GM23338 (cell line): ENCODE data around the gene UBE2D4.

ENCODE experiments used
- CREB1 ChIP-seq: fragments of 250-450 bp; sonication (Bioruptor Pico); IDR thresholded peaks from 2 replicates; pipeline ENCODE4 v1.5.0; 2020; ENCODE audit warnings: low read depth, mild to moderate bottlenecking, moderate library complexity
- CTCF ChIP-seq, 2 experiments: fragments of 200-600 bp in 1 of 2; sonication (generic) in 1 of 2; conservative IDR thresholded peaks; 2 replicates each; pipeline versions ENCODE4 v1.5.1 to v1.6.1; 2016 to 2017; ENCODE audit warnings: antibody characterized with exemption in 2 of 2, low read depth in 2 of 2, mild to moderate bottlenecking in 2 of 2, moderate library complexity in 1 of 2
- EZH2 ChIP-seq: fragments of 200-600 bp; sonication (generic); IDR thresholded peaks from one replicate; pipeline ENCODE4 v1.8.0; 2017; ENCODE audit warnings: antibody characterized with exemption, mild to moderate bottlenecking, low read depth; ENCODE audit not compliant: unreplicated experiment
- EZH2phosphoT487 ChIP-seq: fragments of 200-600 bp; sonication (generic); IDR thresholded peaks from one replicate; pipeline ENCODE4 v1.8.1; 2018; ENCODE audit warnings: antibody characterized with exemption; ENCODE audit not compliant: unreplicated experiment
- JUNB ChIP-seq: IDR thresholded peaks from one replicate; pipeline ENCODE4 v1.6.1; 2016; ENCODE audit warnings: antibody characterized with exemption; ENCODE audit not compliant: unreplicated experiment
- POLR2AphosphoS5 ChIP-seq: IDR thresholded peaks from 2 replicates; pipeline ENCODE4 v1.6.1; 2016; ENCODE audit warnings: antibody characterized with exemption, low read depth
- REST ChIP-seq: IDR thresholded peaks from one replicate; pipeline ENCODE4 v1.6.1; 2018; ENCODE audit warnings: antibody characterized with exemption; ENCODE audit not compliant: unreplicated experiment
- STAT1 ChIP-seq: IDR thresholded peaks from one replicate; pipeline ENCODE4 v1.6.1; 2016; ENCODE audit warnings: antibody characterized with exemption; ENCODE audit not compliant: unreplicated experiment
- ZNF114 ChIP-seq: fragments of 250-450 bp; sonication (Bioruptor Pico); IDR thresholded peaks from 2 replicates; pipeline ENCODE4 v1.5.0; 2020; ENCODE audit warnings: mild to moderate bottlenecking, moderate library complexity
- ZNF331 ChIP-seq: fragments of 250-450 bp; sonication (Bioruptor Pico); IDR thresholded peaks from 2 replicates; pipeline ENCODE4 v1.5.0; 2020; ENCODE audit warnings: low read depth, mild to moderate bottlenecking, moderate library complexity

- TF ChIP-seq REST (no peak), EZH2 (no peak), CTCF (conservative IDR thresholded peaks at IDR 0.05; ENCODE audit: low read depth in 2 of 2) (no peak), POLR2AphosphoS5 (no peak), CREB1 (CRISPR knock-in tag) (no peak), EZH2phosphoT487 (no peak), STAT1 (no peak), JUNB (no peak), ZNF331 (CRISPR knock-in tag) (no peak), ZNF114 (CRISPR knock-in tag) (no peak)
Observed at GRCh38 chr7:43931346-43931745, 5.1 kb downstream of the UBE2D4 start.
